Liver (tissue), 9 donors: ENCODE measurements around the gene DDI1. TPM values are rescaled to one million over a fixed set of nuclear protein-coding genes. Genes with fewer than 3 reads are reported as not detected.

ENCODE experiments used
- DNase-seq: peaks from one replicate; pipeline ENCODE4 v3.0.0-alpha.2; 2017; ENCODE audit warnings: low spot score
- H3K27ac ChIP-seq, 2 donors: one replicate each; pipeline ENCODE4 v1.7.0; 2013; ENCODE audit warnings: inconsistent platforms in 2 of 2, low read length in 2 of 2, control low read depth in 1 of 2, low read depth in 1 of 2, mild to moderate bottlenecking in 1 of 2
- H3K27me3 ChIP-seq, 4 donors: one replicate each; pipeline versions ENCODE4 v1.6.1 to v1.7.0; 2013; ENCODE audit warnings: low read length in 3 of 4, inconsistent platforms in 1 of 4, mild to moderate bottlenecking in 1 of 4, moderate library complexity in 1 of 4; ENCODE audit not compliant: control insufficient read depth in 4 of 4, insufficient read depth in 4 of 4
- H3K36me3 ChIP-seq, 4 donors: one replicate each; pipeline versions ENCODE4 v1.6.1 to v1.7.0; 2013; ENCODE audit warnings: low read length in 3 of 4, mild to moderate bottlenecking in 3 of 4, low read depth in 1 of 4, moderate library complexity in 1 of 4; ENCODE audit not compliant: control insufficient read depth in 4 of 4, insufficient read depth in 3 of 4
- H3K4me1 ChIP-seq, 4 donors: one replicate each; pipeline versions ENCODE4 v1.6.1 to v1.7.0; 2013; ENCODE audit warnings: low read length in 3 of 4, mild to moderate bottlenecking in 3 of 4, moderate library complexity in 1 of 4; ENCODE audit not compliant: control insufficient read depth in 4 of 4, insufficient read depth in 4 of 4
- H3K4me3 ChIP-seq, 3 donors: one replicate each; pipeline versions ENCODE4 v1.6.1 to v1.7.0; 2013; ENCODE audit warnings: low read length in 3 of 3, control low read depth in 1 of 3, low read depth in 1 of 3, mild to moderate bottlenecking in 1 of 3
- H3K9ac ChIP-seq, 2 donors: one replicate each; pipeline ENCODE4 v1.7.0; 2013; ENCODE audit warnings: low read length in 2 of 2, mild to moderate bottlenecking in 2 of 2, moderate library complexity in 2 of 2, control low read depth in 1 of 2, low read depth in 1 of 2
- H3K9me3 ChIP-seq, 4 donors: one replicate each; pipeline versions ENCODE4 v1.6.1 to v1.7.0; 2013; ENCODE audit warnings: low read length in 3 of 4; ENCODE audit not compliant: control insufficient read depth in 4 of 4
- ATF3 ChIP-seq: IDR thresholded peaks from 2 replicates; pipeline ENCODE4 v1.6.1; 2016; ENCODE audit warnings: antibody characterized with exemption
- CTCF ChIP-seq: fragments of 150-350 bp; IDR thresholded peaks from 2 replicates; pipeline ENCODE4 v1.5.1; 2017; ENCODE audit warnings: improper control_type of control experiment, low read depth, low read length; ENCODE audit not compliant: missing input control
- FOXA1 ChIP-seq: IDR thresholded peaks from 2 replicates; pipeline ENCODE4 v1.6.1; 2016; ENCODE audit warnings: antibody characterized with exemption
- HNF4A ChIP-seq, 2 donors: conservative IDR thresholded peaks; 2 replicates each; pipeline ENCODE4 v1.6.1; 2016; ENCODE audit warnings: antibody characterized with exemption in 2 of 2, mild to moderate bottlenecking in 2 of 2
- HNF4G ChIP-seq: IDR thresholded peaks from 2 replicates; pipeline ENCODE4 v1.6.1; 2016; ENCODE audit warnings: antibody characterized with exemption
- JUND ChIP-seq, 2 donors: IDR thresholded peaks; 2 replicates each; pipeline ENCODE4 v1.6.1; 2016; ENCODE audit warnings: antibody characterized with exemption in 2 of 2
- MAX ChIP-seq: IDR thresholded peaks from 2 replicates; pipeline ENCODE4 v1.6.1; 2016; ENCODE audit warnings: antibody characterized with exemption
- NR2F2 ChIP-seq: IDR thresholded peaks from 2 replicates; pipeline ENCODE4 v1.6.1; 2016; ENCODE audit warnings: antibody characterized with exemption
- RAD21 ChIP-seq, 2 donors: IDR thresholded peaks; 2 replicates each; pipeline ENCODE4 v1.6.1; 2016; ENCODE audit warnings: antibody characterized with exemption in 2 of 2, mild to moderate bottlenecking in 2 of 2
- SP1 ChIP-seq: IDR thresholded peaks from 2 replicates; pipeline ENCODE4 v1.6.1; 2018; ENCODE audit warnings: antibody characterized with exemption, mild to moderate bottlenecking
- TAF1 ChIP-seq: conservative IDR thresholded peaks from 2 replicates; pipeline ENCODE4 v1.6.1; 2016; ENCODE audit warnings: antibody characterized with exemption, mild to moderate bottlenecking
- YY1 ChIP-seq: IDR thresholded peaks from 2 replicates; pipeline ENCODE4 v1.6.1; 2016; ENCODE audit warnings: antibody characterized with exemption, mild to moderate bottlenecking
- ZBTB33 ChIP-seq: IDR thresholded peaks from 2 replicates; pipeline ENCODE4 v1.6.1; 2016; ENCODE audit warnings: antibody characterized with exemption
- WGBS: extraction: QIAGEN DNeasy Blood & Tissue Kit; methylation state at CpG from one replicate; pipeline ENCODE4 v1.1.7; 2013; 5-methylcytosine and 5-hydroxymethylcytosine counted together
- polyA plus RNA-seq, 2 donors: library from polyadenylated mRNA; stranded (reverse) in 1 of 2; unstranded in 1 of 2; fragments of 200-250 nt in 1 of 2; fragments of >200 nt in 1 of 2; fragmentation: Nextera tagmentation in 1 of 2; extraction: Ambion mirVana in 1 of 2; gene quantifications; one replicate each; pipeline versions ENCODE4 v1.2.1 to v1.2.3, GENCODE V29; 2013 to 2015
- total RNA-seq, 2 donors: library from RNA; depleted of rRNA; stranded (reverse); fragments of >200 nt; gene quantifications; one replicate each; pipeline ENCODE4 v1.2.3, GENCODE V29; 2014
- TF ChIP-seq, protein P1 (sequence below): IDR thresholded peaks from 2 replicates; pipeline ENCODE4 v1.6.1; 2016; ENCODE audit warnings: antibody characterized with exemption, mild to moderate bottlenecking
- donor health status: healthy.
- donor health status: healthy.
- donor health status: healthy.
- donor health status: healthy.
- donor health status: healthy.

Gene DDI1
- total and polyA plus RNA-seq, 4 donors: 0.07 TPM; not detected in 3

DNA sequence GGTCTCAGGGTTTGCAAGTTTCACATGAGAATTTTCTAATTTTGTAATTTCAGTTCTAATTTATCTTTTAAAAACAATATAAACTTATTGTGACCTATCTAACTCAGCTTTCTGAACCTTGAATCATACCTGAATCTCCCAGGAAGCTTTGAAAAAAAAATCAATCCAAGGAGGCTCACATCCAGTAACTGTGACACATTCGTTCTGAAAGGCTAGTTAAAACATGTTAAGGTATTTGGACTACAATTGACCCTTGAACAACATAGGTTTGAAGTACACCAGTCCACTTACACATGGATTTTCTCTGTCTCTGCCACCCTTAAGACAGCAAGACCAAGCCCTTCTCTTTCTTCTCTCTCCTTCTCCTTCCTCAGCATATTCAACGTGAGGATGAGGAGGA, 40.0 kb downstream of the DDI1 start:
- WGBS: 61% methylated on average over 2 of the region's 2 CpGs
- Histone ChIP-seq H3K36me3 (no peaks in the 10 kb centered on the region), H3K9ac (no peak overlapping the region), H3K4me3 (no peak overlapping the region), H3K27ac (no peak overlapping the region), H3K4me1 (no peaks in the 10 kb centered on the region), H3K9me3 (no peaks in the 10 kb centered on the region), H3K27me3 (no peaks in the 10 kb centered on the region)
- no peak for DNase-seq
- TF ChIP-seq, protein P1, sequence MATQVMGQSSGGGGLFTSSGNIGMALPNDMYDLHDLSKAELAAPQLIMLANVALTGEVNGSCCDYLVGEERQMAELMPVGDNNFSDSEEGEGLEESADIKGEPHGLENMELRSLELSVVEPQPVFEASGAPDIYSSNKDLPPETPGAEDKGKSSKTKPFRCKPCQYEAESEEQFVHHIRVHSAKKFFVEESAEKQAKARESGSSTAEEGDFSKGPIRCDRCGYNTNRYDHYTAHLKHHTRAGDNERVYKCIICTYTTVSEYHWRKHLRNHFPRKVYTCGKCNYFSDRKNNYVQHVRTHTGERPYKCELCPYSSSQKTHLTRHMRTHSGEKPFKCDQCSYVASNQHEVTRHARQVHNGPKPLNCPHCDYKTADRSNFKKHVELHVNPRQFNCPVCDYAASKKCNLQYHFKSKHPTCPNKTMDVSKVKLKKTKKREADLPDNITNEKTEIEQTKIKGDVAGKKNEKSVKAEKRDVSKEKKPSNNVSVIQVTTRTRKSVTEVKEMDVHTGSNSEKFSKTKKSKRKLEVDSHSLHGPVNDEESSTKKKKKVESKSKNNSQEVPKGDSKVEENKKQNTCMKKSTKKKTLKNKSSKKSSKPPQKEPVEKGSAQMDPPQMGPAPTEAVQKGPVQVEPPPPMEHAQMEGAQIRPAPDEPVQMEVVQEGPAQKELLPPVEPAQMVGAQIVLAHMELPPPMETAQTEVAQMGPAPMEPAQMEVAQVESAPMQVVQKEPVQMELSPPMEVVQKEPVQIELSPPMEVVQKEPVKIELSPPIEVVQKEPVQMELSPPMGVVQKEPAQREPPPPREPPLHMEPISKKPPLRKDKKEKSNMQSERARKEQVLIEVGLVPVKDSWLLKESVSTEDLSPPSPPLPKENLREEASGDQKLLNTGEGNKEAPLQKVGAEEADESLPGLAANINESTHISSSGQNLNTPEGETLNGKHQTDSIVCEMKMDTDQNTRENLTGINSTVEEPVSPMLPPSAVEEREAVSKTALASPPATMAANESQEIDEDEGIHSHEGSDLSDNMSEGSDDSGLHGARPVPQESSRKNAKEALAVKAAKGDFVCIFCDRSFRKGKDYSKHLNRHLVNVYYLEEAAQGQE: no peak
- TF ChIP-seq FOXA1: no peak

- no peaks in the 10 kb centered on the region for H3K9me3 ChIP-seq
- H3K27ac ChIP-seq: no peak overlapping the region
- H3K36me3 ChIP-seq: no peaks in the 10 kb centered on the region
- no peaks in the 10 kb centered on the region for H3K27me3 ChIP-seq
- no peaks in the 10 kb centered on the region for H3K4me1 ChIP-seq
- no peak overlapping the region for H3K9ac ChIP-seq
- no peak for DNase-seq
- WGBS: 56% methylated on average over 4 of the region's 4 CpGs
- TF ChIP-seq MAX (no peak), NR2F2 (no peak), YY1 (no peak), HNF4A (conservative IDR thresholded peaks at IDR 0.05) (no peak), ZBTB33 (no peak), RAD21 (IDR thresholded peaks at IDR 0.05) (no peak), ATF3 (no peak), FOXA1 (no peak), HNF4G (no peak), SP1 (no peak), CTCF (no peak), JUND (IDR thresholded peaks at IDR 0.05) (no peak), TAF1 (no peak)
- TF ChIP-seq, protein P1: no peak
- no peak overlapping the region for H3K4me3 ChIP-seq
These were observed 41.8 kb downstream of the DDI1 start for GRCh38 chr11:104078245-104078644.
